ENCODE measurements around the gene UNC79. TPM values are rescaled to one million over a fixed set of nuclear protein-coding genes. Genes with fewer than 3 reads are reported as not detected.
"Not testable (repeated sequence)": the region's sequence is repeated elsewhere in the genome, so short reads cannot be mapped to it uniquely, and the experiment has no call there.

UNC79 gene
- under 1 TPM in 1 of 2 experiments, not detected in 1; 0.02 TPM for total RNA-seq

DNA sequence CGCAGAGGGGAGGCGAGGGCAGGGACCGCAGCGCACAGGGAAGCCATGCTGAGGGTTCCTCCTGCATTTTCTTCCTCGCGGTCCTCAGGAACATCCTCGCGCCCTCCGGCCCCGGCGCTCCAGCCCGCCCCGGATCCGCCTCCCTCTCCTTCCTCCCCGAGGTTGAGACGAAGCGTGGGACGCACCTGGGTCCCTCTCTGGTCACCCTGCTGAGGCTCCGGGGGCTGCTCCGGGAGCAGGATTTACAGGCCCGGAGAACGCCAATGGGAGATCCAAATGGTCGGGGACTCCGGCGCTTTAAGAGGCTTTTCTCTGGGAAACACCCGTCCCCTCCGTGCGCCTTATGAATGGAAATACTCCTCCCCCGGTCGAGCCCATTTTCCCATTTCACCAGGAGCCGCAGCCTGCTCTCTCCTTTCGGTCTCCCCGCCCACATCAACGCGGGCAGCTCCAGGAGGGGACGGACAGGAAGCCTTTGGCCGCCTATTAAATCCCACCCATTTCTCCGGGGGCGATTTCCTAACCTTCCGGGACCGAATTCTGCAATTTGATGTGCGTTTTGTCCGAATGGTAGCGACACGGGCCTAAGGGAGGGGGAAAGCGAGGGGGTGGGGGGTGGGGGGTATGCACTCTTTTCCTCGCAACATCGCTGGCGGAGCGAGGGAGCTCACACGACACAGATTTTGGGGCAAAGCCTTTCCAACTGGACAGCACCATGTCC is at the start of gene UNC79:
Gene UNC79, plus strand, starts transcription at position 625 of the 721 bp plus-strand sequence. Its CDS starts 91 bp downstream, at position 716.
- CTCF ChIA-PET = no interaction called here
- POLR2A ChIA-PET = no interaction called here

DNA sequence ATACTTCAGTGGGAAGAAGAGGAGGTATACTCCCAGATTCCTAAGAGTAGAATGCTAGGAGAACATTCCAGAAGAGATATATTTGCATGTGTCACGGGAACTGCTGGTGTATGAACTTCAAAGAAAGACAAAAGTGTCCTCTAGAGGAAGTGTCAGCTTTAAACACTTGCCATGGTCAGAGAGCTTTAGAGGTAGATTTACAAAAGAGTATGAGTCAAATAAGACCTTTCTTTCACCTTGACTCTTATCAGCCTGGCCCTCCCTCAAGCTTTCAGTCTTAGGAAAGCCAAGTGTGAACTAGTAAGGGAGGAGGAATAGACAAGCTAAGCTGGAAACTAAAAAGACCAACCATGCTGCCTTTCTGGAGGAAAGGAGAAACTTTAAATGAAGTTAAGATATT is 49.1 kb upstream of the UNC79 start:
- POLR2A ChIA-PET = no interaction called here
- CTCF ChIA-PET = no interaction called here

DNA sequence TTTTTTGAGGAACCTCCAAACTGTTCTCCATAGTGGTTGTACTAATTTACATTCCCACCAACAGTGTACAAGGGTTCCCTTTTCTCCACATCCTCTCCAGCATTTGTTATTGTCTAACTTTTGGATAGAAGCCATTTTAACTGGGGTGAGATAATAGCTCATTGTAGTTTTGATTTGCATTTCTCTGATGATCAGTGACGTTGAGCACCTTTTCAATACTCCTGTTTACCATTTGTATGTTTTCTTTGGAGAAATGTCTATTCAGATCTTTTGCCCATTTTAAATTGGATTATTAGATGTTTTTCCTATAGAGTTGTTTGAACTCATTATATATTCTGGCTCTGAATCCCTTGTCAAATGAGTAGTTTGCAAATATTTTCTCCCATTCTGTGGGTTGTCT is 46.5 kb upstream of the UNC79 start:
- CTCF ChIA-PET, POLR2A ChIA-PET: not testable (repeated sequence)

DNA sequence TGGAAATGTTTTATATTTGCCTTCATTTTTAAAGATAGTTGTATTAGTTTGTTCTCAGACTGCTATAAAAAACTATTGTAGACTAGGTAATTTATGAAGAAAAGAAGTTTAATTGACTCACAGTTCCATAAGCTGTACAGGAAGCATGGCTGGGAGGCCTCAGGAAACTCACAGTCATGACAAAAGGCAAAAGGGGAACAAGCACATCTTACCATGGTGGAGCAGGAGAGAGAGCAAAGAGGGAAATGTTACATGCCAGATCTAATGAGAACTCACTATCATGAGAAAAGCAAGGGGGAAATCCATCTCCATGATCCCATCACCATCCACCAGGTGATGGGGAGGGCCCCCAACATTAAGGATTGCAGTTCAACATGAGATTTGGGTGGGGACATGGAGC is 35.5 kb upstream of the UNC79 start:
- POLR2A ChIA-PET = no interaction called here
- CTCF ChIA-PET = no interaction called here

DNA sequence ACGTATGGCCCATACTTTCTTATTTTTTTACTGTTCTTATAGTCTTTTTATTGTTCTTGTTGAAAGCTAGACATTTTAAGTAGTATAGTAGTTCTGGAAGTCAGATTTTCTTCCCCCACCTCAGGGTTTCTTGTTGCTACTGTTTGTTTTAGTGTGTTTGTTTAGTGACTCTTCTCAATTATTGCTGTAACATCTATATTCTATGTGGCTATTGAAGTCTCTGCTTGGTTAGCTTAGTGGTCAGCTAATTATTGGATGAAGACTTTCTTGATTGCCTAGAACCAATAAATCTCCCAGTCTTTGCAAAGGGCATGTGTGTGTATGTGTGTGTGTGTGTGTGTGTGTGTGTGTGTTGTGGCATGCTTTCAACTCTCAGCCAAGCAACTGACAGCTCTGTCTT is 34.3 kb upstream of the UNC79 start:
- ChIA-PET CTCF (interaction anchor here (0.8 kb wide), 1 partner anchor 236 kb away, joined by 3 read pairs; no protein-coding TSS in a partner anchor), POLR2A (no interaction called here)

DNA sequence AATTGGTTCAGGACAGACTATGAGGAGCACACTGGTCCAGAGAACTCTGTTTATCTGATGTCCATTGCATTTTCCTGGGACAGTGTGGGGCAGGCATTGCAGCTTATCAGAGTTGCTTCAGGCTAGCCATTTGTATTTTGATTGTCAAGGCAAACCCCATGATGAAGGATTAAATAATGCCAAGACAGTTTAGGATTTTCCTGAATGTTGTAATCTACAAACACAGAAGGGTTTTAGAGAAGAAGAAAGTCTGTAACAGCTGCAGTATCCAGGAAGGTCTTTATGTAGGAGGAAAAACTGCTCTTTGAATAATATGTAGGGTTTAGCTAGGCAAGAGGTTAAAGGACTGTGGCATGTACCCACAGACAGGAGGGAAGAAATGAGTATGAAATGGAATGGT is 32.2 kb upstream of the UNC79 start:
- ChIA-PET POLR2A (no interaction called here), CTCF (interaction anchor here (1.3 kb wide), 1 partner anchor 10 kb away, joined by 3 read pairs; no protein-coding TSS in a partner anchor)

DNA sequence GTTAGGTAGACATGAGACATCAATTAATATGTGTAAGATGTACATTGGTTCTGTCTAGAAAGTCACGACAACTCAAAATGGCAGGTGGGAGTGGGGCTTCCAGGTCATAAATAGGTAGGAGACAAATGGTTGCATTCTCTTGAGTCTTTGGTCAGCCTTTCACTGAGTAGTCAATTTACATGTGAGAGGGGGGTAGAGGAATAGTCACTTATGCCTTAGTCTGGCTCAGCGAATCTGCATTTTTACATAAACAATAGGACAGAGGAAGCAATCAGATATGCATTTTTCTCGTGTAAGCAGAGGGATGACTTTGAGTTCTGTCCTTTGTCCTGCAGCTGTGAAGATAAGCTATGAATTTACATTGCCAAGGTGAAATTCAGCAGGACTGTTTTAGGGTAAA is 27.8 kb upstream of the UNC79 start:
- ChIA-PET CTCF (no interaction called here), POLR2A (no interaction called here)

DNA sequence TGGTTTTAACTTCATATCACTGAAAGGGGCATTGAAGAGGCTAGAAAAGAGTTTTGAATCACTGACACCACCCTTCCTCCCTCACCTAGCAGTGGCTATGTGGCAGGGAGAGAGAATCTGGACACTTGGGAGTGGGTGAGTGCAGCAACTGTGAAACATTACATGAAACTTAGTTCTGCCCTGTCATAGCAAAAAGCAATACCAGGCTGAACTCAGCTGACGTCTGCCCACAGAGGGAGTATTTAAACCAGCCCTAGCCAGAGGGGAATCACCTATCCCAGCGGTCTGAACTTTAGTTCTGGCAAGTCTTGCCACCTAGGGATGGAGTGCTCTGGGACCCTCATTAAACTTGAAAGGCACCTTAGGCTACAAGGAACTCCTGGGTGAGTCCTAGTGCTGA is 20.7 kb upstream of the UNC79 start:
- ChIA-PET POLR2A (no interaction called here), CTCF (no interaction called here)

DNA sequence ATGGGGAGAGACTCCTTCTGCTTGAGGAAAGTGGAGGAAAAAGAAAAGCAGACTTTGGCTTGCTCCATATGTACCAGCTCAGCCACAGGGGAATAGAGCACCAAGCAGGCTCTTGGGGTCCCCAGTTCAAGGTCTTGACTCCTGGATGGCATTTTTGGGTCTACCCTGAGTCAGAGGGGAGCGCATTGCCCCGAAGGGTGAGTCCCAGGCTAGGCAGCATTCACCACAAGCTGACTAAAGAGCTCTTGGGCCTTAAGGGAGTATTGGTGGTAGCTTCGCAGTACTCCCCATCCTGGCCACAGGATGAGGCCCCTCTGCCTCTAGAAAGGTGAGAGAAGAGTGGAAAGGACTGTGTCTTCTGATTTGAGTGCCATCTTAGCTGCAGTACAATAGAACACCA is 19.8 kb upstream of the UNC79 start:
- ChIA-PET CTCF (no interaction called here), POLR2A (no interaction called here)

DNA sequence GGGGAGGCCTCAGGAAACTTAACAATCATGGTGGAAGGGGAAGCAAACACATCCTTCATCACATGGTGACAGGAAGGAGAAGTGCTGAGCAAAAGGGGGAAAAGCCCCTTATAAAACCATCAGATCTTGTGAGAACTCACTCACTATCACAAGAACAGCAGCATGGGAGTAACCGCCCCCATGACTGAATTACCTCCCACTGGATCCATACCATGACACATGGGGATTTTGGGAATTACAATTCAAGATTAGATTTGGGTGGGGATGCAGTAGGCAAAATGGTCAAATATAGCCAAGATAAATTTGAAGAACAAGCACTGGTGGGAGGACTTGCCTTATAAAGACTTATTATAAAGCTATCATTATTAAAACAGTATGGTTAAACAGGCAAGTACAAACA is 5.6 kb upstream of the UNC79 start:
- POLR2A ChIA-PET, CTCF ChIA-PET: not testable (repeated sequence)

DNA sequence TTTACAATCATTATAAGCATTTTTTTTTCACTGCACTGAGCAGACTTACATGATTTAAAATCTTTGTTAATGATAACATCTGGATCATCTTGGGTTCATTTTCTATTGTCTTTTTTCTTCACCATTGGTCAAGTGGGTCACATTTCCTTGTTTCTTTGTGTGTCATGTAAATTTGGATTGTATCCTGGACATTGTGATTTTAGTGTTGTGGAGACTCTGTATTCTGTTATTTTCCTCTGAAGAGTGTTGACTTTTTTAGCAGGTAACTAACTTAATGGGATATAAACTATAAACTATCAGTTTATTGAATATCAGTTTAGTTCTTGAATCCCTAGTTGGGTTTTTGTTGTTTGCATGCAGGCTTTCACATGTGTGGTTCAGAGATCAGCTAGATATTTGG is 4.0 kb upstream of the UNC79 start:
- CTCF ChIA-PET = no interaction called here
- POLR2A ChIA-PET = no interaction called here

DNA sequence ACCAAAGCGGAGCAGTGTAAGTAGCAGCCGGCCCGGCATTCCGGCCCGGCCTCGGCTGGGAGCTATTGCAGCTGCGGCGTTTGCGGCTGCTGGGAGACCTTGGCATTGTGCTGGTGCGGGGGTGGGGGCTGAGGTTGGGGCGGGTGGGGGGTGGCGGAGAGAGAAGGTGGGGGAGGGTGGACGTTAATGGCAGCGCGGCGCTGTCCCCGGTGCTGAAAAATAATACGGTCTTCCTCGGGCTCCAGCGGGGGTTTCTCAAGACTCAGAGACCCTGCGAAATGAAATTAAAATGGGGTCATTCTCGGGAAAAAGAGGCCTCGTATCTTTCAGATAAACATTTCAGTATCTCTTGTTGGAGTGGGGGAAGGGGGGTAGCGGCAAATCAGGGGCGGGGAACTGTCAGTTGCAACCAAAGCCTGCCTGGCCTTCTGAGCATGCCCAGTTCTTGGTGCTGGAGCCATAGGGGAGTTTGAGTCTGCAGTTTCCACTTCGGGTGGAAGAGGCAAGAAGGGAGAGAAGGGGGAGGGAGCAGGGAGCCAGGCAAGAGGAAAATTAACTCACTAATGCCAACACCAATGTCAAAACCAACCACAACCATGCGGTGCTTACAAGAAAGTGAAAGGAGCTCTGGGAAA is 414 bp downstream of the UNC79 start:
- POLR2A ChIA-PET = no interaction called here
- CTCF ChIA-PET = no interaction called here

DNA sequence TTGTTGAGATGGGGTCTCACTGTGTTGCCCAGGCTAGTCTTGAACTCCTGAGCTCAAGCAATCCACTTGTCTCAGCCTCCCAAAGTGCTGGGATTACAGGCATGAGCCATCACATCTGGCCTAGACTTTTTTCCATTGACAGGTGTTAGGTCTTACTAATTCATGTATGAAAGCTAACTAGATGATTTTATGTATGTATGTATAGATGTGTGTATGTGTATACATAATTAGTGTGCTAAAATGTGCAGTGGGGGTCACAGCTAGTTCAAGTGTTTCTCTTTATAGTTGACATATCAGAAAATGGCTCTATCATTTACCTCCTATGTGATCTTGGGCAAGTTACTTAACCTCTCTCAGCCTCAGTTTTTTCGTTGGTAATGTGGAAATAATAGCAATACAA is 23.5 kb downstream of the UNC79 start:
- POLR2A ChIA-PET = no interaction called here

DNA sequence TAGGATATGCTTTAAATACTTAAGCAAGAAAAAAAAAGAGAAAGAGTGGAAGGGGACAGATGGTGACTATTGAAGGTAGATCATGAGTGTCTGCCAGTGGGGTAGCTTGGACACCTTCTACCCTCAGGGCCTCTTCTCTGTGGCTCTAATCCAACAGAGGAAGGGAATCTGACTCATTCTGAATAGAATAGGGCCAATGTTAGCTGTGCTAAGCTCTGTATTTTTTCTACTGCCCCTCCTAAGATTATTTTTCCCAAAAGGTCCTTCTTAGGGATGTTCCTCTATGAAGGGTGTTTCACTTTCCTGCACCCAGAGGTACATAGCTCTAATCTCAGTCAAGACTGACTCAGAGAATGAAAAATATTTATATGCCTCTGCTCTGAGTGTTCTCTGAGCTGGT is 25.6 kb downstream of the UNC79 start:
- ChIA-PET CTCF (no interaction called here), POLR2A (no interaction called here)

More for the DNA sequence above, 23.5 kb downstream of the UNC79 start:
- CTCF ChIA-PET = no interaction called here

DNA sequence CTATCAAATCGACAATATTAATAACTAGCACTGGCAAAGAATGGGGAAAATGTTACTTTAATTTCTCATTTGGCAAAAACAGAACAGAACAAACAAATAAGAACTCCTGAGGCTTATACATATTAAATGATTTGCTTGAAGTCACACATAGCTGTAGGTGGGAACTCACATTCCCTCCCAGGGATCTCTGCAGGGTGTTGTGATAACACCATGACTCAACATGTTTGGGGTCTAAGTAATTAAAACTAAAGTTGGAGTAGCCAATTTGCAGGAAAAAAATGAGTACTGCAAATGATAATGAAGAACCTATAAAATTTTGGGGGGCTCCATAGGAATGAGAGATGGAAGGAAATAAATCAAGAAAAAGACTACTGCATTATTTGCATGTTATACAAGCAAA is 27.5 kb downstream of the UNC79 start:
- POLR2A ChIA-PET = no interaction called here
- CTCF ChIA-PET = no interaction called here

DNA sequence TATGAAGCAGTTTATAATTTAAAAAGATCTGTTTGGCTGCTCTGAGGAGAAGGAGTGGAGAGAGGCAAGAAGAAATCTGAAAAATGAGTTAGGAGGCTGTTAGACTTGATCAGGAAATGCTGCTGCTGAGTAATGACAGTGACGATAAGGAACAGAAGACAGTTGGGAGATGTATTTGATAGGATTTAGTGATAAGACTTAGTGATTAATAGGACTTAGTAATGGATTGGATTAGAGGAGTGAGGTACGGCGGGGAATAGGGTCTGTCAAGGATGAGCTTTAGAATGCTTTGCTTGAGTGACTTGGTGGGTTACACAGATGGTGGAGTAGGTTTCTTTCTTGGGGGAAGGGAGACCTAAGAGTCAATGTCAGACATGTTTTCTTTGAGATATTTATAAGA is 31.7 kb downstream of the UNC79 start:
- ChIA-PET CTCF (no interaction called here), POLR2A (no interaction called here)

DNA sequence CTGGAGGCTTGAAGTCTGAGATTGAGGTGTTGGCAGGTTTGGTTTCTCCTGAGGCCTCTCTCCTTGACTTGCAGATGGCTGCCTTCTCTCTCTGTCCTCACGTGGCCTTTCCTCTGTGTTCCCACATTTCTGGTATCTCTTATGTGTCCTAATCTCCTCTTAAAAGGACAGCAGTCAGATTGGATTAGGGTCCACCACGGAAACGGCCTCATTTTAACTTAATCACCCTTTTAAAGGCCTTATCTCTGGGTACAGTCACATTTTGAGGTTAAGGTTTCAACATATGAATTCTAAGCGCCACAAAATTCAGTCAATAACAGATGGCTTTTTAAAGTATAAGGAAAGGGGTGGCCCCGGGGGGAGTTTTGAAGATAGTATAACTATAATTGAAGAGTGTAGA is 33.5 kb downstream of the UNC79 start:
- CTCF ChIA-PET = interaction anchor here (0.6 kb wide), 1 partner anchor 21 kb away, joined by 3 read pairs; no protein-coding TSS in a partner anchor
- POLR2A ChIA-PET = no interaction called here

DNA sequence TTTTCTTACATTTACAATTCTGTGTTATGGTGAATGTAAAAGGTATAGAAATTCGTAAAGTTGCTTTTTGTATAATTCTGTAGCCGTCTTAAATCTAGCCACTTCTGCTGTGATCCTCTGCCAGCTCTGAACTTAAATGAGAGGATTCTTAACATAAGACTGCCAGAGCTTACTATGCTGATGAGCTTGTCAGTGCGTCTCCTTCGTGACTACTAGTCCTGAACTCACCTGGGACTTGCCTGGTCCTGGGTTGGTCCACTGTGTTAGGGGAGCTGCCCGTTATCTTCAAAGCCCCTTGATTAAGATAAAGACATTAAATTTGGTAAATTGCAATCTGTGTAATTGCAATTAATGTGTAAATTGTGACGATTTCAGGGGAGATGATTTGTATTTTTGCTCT is 44.7 kb downstream of the UNC79 start:
- ChIA-PET POLR2A (no interaction called here), CTCF (no interaction called here)

DNA sequence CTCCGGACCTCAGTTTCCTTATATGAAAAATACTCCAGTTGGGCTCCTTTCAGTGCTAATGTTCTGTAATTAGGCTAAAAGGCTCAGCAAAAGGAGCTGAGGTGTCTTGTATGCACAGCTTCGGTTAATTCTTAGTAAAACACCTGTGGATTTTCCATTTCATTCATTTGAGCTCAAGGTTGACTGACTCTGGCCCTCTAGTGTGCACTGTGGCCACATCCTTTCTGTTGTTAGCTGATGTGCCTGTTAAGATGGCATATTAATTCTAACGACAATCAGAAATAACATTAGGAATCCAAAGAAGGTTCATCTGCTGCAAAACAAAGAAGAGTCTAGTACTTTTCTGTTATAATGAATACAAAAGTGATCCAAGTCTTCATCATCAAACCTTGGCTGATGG is 45.6 kb downstream of the UNC79 start:
- CTCF ChIA-PET = no interaction called here
- POLR2A ChIA-PET = no interaction called here

DNA sequence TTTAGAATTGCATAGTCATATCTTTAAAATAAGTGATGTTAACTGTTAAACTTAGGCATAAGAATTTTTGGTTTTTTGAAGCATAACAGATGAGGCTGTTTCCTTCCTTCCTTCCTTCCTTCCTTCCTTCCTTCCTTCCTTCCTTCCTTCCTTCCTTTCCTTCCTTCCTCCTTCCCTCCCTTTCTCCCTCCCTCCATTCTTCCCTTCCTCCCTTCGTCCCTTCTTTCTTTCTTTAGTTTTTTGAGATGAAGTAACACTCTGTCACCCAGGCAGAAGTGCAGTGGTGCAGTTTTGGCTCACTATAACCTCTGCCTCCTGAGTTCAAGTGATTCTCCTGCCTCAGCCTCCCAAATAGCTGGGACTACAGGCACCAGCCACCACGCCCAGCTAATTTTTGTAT is 48.3 kb downstream of the UNC79 start:
- CTCF ChIA-PET, POLR2A ChIA-PET: not testable (repeated sequence)

DNA sequence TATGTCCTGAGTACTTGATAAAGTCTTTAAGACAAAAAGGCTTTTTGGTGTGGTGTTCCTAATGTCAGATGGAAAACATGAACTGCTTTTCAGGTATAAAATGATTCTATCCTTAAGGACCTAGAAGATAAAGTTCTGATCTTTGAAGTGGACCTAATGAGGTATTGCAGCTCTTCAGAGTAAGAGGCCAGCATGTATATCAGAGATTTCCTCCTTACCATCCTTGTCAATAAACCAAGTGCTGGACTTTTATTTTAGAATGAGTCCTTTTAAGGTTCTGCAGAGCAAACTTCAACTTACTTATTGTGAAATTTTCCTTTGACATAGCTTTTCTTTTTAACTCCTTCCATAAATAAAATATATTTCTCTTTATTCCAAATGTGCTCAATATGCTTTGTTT is 50.1 kb downstream of the UNC79 start:
- ChIA-PET POLR2A (no interaction called here), CTCF (no interaction called here)

DNA sequence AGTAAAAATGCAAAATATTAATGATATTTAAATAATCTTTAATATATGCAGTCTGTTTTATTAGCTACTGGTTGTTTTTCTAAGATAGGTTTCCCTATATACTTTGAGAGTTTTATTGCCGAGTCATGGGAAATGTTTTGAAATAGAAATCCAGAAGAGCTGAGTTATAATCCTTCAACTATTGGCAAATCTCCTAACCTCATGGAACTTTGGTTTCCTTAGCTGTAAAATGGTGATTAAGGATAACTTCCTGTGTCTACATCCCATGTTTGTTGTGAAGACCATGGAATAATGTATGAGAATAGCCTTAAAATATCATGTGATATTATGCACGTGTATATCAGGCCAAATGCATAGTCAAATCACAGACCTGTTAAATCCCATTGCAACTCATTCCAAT is 51.0 kb downstream of the UNC79 start:
- POLR2A ChIA-PET = no interaction called here
- CTCF ChIA-PET = no interaction called here

Measured in activated CD8-positive, alpha-beta memory T cell treated with anti-CD3 and anti-CD28 coated beads for 36 hours (primary cell).